Tibial nerve (tissue), 4 donors: ENCODE measurements around the gene GRXCR2.

Experiments used
- EP300 ChIP-seq, 2 donors: sonication (generic); formaldehyde crosslinking; IDR thresholded peaks; one replicate each; pipeline ENCODE4 v1.6.1; 2017; ENCODE audit warnings: antibody characterized with exemption in 2 of 2, mild to moderate bottlenecking in 1 of 2
- POLR2A ChIP-seq, 2 donors: fragments of 450-650 bp; IDR thresholded peaks; one replicate each; pipeline ENCODE4 v1.6.1; 2017; ENCODE audit warnings: antibody characterized with exemption in 2 of 2, mild to moderate bottlenecking in 2 of 2, moderate library complexity in 2 of 2
- TF ChIP-seq, protein P1 (sequence below), 5 experiments: fragments of 200-600 bp in 3 of 5; fragments of 450-650 bp in 2 of 5; sonication (generic) in 3 of 5; IDR thresholded peaks; one replicate each; pipeline ENCODE4 v1.5.1; 2016 to 2019; ENCODE audit warnings: antibody characterized with exemption in 5 of 5, mild to moderate bottlenecking in 3 of 5, moderate library complexity in 2 of 5

GRCh38 chr5:145818604-145819003 lies 54.2 kb downstream of the GRXCR2 start:
- TF ChIP-seq, protein P1, sequence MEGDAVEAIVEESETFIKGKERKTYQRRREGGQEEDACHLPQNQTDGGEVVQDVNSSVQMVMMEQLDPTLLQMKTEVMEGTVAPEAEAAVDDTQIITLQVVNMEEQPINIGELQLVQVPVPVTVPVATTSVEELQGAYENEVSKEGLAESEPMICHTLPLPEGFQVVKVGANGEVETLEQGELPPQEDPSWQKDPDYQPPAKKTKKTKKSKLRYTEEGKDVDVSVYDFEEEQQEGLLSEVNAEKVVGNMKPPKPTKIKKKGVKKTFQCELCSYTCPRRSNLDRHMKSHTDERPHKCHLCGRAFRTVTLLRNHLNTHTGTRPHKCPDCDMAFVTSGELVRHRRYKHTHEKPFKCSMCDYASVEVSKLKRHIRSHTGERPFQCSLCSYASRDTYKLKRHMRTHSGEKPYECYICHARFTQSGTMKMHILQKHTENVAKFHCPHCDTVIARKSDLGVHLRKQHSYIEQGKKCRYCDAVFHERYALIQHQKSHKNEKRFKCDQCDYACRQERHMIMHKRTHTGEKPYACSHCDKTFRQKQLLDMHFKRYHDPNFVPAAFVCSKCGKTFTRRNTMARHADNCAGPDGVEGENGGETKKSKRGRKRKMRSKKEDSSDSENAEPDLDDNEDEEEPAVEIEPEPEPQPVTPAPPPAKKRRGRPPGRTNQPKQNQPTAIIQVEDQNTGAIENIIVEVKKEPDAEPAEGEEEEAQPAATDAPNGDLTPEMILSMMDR (IDR thresholded peaks at IDR 0.05) = no peak
- TF ChIP-seq POLR2A (IDR thresholded peaks at IDR 0.05) (no peak), EP300 (IDR thresholded peaks at IDR 0.05) (no peak)
